ENCODE measurements around the gene PIK3R1. TPM values are rescaled to one million over a fixed set of nuclear protein-coding genes. Genes with fewer than 3 reads are reported as not detected.
"Not testable (repeated sequence)": the region's sequence is repeated elsewhere in the genome, so short reads cannot be mapped to it uniquely, and the experiment has no call there.

PIK3R1 gene
- total RNA-seq, 1 experiment from 2014 or later: 47.8 TPM

DNA sequence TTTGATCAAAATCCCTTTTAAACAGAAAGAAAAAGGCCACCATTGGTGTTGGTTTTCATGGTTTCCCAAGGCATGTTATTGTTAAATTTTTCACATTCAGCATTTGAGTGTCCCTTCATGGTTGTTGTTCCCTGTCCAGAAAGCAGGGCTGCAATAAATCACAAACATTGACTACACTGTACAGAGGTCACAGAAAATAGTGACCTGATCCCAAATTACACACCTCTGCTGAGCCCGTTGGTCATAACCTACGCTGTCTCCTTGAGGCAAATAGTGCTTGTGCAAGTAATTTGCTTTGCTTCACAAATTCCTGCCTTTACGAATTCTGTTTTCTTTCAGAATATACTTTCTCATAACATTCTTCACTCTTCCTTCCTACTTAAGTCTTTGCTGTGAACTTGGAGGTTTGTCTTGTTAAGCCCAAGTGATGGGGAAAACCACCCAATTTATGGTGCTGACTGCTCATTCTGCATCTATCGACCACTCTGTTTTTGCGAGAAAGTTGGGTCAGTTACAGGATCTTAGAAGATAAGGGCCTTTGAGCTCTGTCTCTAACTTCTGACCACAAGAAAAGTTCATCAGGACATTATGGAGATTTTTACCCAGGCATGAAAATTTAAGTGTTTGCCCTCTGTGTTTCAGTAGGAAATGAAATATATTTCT, 16.0 kb downstream of the PIK3R1 start:
- H3K4me3 ChIP-seq (ENCODE audit: low read depth, low read length): no peak overlapping the region
- CTCF ChIA-PET: no interaction called here
- Mint-ChIP-seq H3K4me1 (ENCODE audit: low read depth, unreplicated experiment) (peaks cover 3% of the 10 kb centered on the region), H3K4me3 (ENCODE audit: unreplicated experiment) (no peak overlapping the region), H3K27ac (ENCODE audit: unreplicated experiment) (no peak overlapping the region), H3K9me3 (ENCODE audit: unreplicated experiment) (no peaks in the 10 kb centered on the region), H3K27me3 (ENCODE audit: insufficient read depth, unreplicated experiment) (no peaks in the 10 kb centered on the region), H3K36me3 (ENCODE audit: insufficient read depth, unreplicated experiment) (peaks cover 47% of the 10 kb centered on the region)
- H3K4me1 ChIP-seq: 0 out of 2 replicates have a peak, but pooled peaks cover 4% of the 10 kb centered on the region
- TF ChIP-seq CTCF (IDR thresholded peaks at IDR 0.05; ENCODE audit: insufficient read depth in 1 of 2, low read depth in 1 of 2, low read length in 1 of 2, severe bottlenecking in 1 of 2, unreplicated experiment in 1 of 2): no peak
- no peaks in the 10 kb centered on the region for H3K27me3 ChIP-seq (replicated peaks; ENCODE audit: control insufficient read depth, insufficient read depth, low read length)
- POLR2A ChIA-PET: no interaction called here
- intact Hi-C loops (cut with micrococcal nuclease; ENCODE audit: unreplicated experiment): no loop called here
- DNase-seq: no peak
- BruUV-seq (replicated peaks): no TSS peak
- H3K9me3 ChIP-seq: no peaks in the 10 kb centered on the region
- H3K36me3 ChIP-seq (ENCODE audit: control insufficient read depth, insufficient read depth, low read length): peaks cover 4% of the 10 kb centered on the region

DNA sequence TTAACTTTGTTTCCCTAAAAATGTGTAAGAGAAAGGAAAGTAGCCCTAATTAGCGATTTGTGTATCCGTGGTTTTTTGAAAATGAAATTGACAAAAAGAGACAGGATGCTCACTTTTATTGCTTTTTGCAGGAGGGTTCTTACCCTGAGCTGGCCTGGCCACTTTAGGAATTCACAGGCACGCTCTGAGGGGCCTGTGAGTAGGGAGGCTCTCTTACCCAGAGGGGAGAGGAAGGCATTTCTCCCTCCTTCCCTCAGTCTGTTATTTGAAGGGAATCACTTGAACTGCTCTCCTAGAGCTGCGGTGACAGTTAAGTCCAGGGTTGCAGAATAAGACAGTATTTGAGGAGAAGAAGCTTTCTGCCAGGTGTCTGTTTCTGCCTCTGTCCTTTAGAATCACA, 16.7 kb downstream of the PIK3R1 start:
- Histone ChIP-seq H3K4me1 (0 out of 2 replicates have a peak, but pooled peaks cover 4% of the 10 kb centered on the region), H3K36me3 (ENCODE audit: control insufficient read depth, insufficient read depth, low read length) (peaks cover 2% of the 10 kb centered on the region; the same call in 1 of the 2 replicates), H3K27me3 (replicated peaks; ENCODE audit: control insufficient read depth, insufficient read depth, low read length) (no peaks in the 10 kb centered on the region), H3K4me3 (ENCODE audit: low read depth, low read length) (no peak overlapping the region), H3K9me3 (no peaks in the 10 kb centered on the region)
- Mint-ChIP-seq H3K27ac (ENCODE audit: unreplicated experiment) (no peak overlapping the region), H3K27me3 (ENCODE audit: insufficient read depth, unreplicated experiment) (no peaks in the 10 kb centered on the region), H3K4me3 (ENCODE audit: unreplicated experiment) (no peak overlapping the region), H3K4me1 (ENCODE audit: low read depth, unreplicated experiment) (no peaks in the 10 kb centered on the region), H3K9me3 (ENCODE audit: unreplicated experiment) (no peaks in the 10 kb centered on the region), H3K36me3 (ENCODE audit: insufficient read depth, unreplicated experiment) (peaks cover 43% of the 10 kb centered on the region)
- POLR2A ChIA-PET: no interaction called here
- no peak for DNase-seq
- intact Hi-C loops (cut with micrococcal nuclease; ENCODE audit: unreplicated experiment): no loop called here
- BruUV-seq (replicated peaks): no TSS peak
- no peak for TF ChIP-seq CTCF (IDR thresholded peaks at IDR 0.05; ENCODE audit: insufficient read depth in 1 of 2, low read depth in 1 of 2, low read length in 1 of 2, severe bottlenecking in 1 of 2, unreplicated experiment in 1 of 2)
- CTCF ChIA-PET: no interaction called here

GRCh38 chr5:68233075-68233474, 17.5 kb downstream of the PIK3R1 start:
- Histone ChIP-seq H3K36me3 (ENCODE audit: control insufficient read depth, insufficient read depth, low read length) (no peaks in the 10 kb centered on the region; the same call in 1 of the 2 replicates), H3K9me3 (no peaks in the 10 kb centered on the region), H3K4me3 (ENCODE audit: low read depth, low read length) (no peak overlapping the region), H3K4me1 (no peaks in the 10 kb centered on the region), H3K27me3 (replicated peaks; ENCODE audit: control insufficient read depth, insufficient read depth, low read length) (no peaks in the 10 kb centered on the region)
- no peaks in the 10 kb centered on the region for H3K27me3 Mint-ChIP-seq (ENCODE audit: insufficient read depth, unreplicated experiment)
- H3K4me3 Mint-ChIP-seq (ENCODE audit: unreplicated experiment): no peak overlapping the region
- intact Hi-C loops (cut with micrococcal nuclease; ENCODE audit: unreplicated experiment): no loop called here
- BruUV-seq (replicated peaks): no TSS peak
- H3K36me3 Mint-ChIP-seq (ENCODE audit: insufficient read depth, unreplicated experiment): peaks cover 37% of the 10 kb centered on the region
- ChIA-PET POLR2A (no interaction called here), CTCF (no interaction called here)
- DNase-seq: no peak
- no peak overlapping the region for H3K27ac Mint-ChIP-seq (ENCODE audit: unreplicated experiment)
- H3K4me1 Mint-ChIP-seq (ENCODE audit: low read depth, unreplicated experiment): no peaks in the 10 kb centered on the region
- H3K9me3 Mint-ChIP-seq (ENCODE audit: unreplicated experiment): no peaks in the 10 kb centered on the region
- no peak for TF ChIP-seq CTCF (IDR thresholded peaks at IDR 0.05; ENCODE audit: insufficient read depth in 1 of 2, low read depth in 1 of 2, low read length in 1 of 2, severe bottlenecking in 1 of 2, unreplicated experiment in 1 of 2)

GRCh38 chr5:68235229-68235628, 19.7 kb downstream of the PIK3R1 start:
- H3K4me3 ChIP-seq (ENCODE audit: low read depth, low read length); H3K4me1 ChIP-seq; H3K4me1 Mint-ChIP-seq (ENCODE audit: low read depth, unreplicated experiment); BruUV-seq (replicated peaks); DNase-seq; H3K9me3 ChIP-seq; CTCF ChIA-PET; H3K36me3 ChIP-seq (ENCODE audit: control insufficient read depth, insufficient read depth, low read length); H3K27me3 ChIP-seq (replicated peaks; ENCODE audit: control insufficient read depth, insufficient read depth, low read length); H3K27me3 Mint-ChIP-seq (ENCODE audit: insufficient read depth, unreplicated experiment); H3K9me3 Mint-ChIP-seq (ENCODE audit: unreplicated experiment); H3K27ac Mint-ChIP-seq (ENCODE audit: unreplicated experiment); POLR2A ChIA-PET; H3K4me3 Mint-ChIP-seq (ENCODE audit: unreplicated experiment); intact Hi-C loops (cut with micrococcal nuclease; ENCODE audit: unreplicated experiment): not testable (repeated sequence)
- peaks cover 29% of the 10 kb centered on the region for H3K36me3 Mint-ChIP-seq (ENCODE audit: insufficient read depth, unreplicated experiment)
